GM12801 (cell line): ENCODE data around the gene LRG1.

Experiments used
- CTCF ChIP-seq: IDR thresholded peaks from one replicate; pipeline ENCODE4 v1.5.1; 2011; ENCODE audit warnings: control low read depth; ENCODE audit not compliant: insufficient read length; ENCODE audit errors: extremely low read depth

The LRG1 gene

GRCh38 chr19:4499318-4499717 lies 40.5 kb downstream of the LRG1 start:
- TF ChIP-seq CTCF = no peak

GRCh38 chr19:4498694-4499093 lies 41.1 kb downstream of the LRG1 start:
- no peak for TF ChIP-seq CTCF

GRCh38 chr19:4497770-4498389 lies 42.0 kb downstream of the LRG1 start:
- TF ChIP-seq CTCF = no peak

- no peak for TF ChIP-seq CTCF
Measured at GRCh38 chr19:4496304-4496703, 43.5 kb downstream of the LRG1 start.

GRCh38 chr19:4495471-4495870 lies 44.4 kb downstream of the LRG1 start:
- TF ChIP-seq CTCF = no peak

GRCh38 chr19:4494691-4495064 lies 45.2 kb downstream of the LRG1 start:
- no peak for TF ChIP-seq CTCF

GRCh38 chr19:4493929-4494690 lies 45.7 kb downstream of the LRG1 start:
- no peak for TF ChIP-seq CTCF
